ENCODE results near the gene UBE3C.

Gene UBE3C

DNA sequence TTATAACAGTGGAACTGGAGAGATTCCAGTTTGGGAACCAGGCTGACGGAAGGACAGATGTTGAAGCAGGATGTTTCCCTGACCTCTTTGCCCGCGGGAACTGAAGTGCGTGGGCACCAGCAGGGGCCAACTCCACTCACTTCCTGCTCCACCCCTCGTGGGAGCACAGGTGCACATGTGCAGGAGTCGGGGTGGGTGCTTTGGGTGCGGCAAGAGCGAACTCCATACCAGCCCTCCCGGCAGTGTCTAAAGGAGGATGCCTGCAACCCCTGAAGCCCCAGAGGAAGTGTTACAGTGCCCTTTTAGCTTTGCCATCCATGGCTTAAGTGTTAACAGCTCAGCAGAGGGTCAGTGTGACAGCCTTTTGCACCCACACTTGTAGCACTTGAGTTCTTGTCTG lies 27.4 kb upstream of the UBE3C start:
- no peak overlapping the region for H3K4me3 ChIP-seq (replicated peaks; ENCODE audit: low read depth, low read length)
- TF ChIP-seq, protein P1, sequence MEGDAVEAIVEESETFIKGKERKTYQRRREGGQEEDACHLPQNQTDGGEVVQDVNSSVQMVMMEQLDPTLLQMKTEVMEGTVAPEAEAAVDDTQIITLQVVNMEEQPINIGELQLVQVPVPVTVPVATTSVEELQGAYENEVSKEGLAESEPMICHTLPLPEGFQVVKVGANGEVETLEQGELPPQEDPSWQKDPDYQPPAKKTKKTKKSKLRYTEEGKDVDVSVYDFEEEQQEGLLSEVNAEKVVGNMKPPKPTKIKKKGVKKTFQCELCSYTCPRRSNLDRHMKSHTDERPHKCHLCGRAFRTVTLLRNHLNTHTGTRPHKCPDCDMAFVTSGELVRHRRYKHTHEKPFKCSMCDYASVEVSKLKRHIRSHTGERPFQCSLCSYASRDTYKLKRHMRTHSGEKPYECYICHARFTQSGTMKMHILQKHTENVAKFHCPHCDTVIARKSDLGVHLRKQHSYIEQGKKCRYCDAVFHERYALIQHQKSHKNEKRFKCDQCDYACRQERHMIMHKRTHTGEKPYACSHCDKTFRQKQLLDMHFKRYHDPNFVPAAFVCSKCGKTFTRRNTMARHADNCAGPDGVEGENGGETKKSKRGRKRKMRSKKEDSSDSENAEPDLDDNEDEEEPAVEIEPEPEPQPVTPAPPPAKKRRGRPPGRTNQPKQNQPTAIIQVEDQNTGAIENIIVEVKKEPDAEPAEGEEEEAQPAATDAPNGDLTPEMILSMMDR (IDR thresholded peaks at IDR 0.05; ENCODE audit: low read depth, low read length, missing control alignments), result no peak
- DNase-seq (ENCODE audit: extremely low read depth, low read depth), result no peak

DNA sequence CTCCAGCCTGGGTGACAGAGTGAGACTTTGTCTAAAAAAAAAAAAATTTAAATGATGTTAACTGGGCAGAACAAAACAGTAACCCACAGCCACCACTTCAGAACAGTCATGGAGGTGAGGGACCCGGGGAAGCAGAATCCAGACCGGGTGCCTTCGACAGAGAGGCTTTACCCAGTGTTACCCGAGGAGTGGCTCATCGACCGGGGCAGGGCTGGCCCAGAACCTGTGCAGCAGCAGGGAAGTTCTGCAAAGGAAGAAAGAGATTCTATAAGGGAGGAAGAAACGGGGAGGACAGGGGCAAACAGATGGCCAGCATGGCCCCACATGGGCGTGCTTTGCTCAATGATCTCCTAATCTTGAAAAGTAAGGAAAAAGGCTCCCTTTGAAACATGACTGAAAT lies 26.0 kb upstream of the UBE3C start:
- TF ChIP-seq, protein P1 (IDR thresholded peaks at IDR 0.05; ENCODE audit: low read depth, low read length, missing control alignments), result no peak
- no peak for DNase-seq (ENCODE audit: extremely low read depth, low read depth)
- no peak overlapping the region for H3K4me3 ChIP-seq (replicated peaks; ENCODE audit: low read depth, low read length)

GRCh38 chr7:157113607-157114006 lies 25.1 kb upstream of the UBE3C start:
- TF ChIP-seq, protein P1 (IDR thresholded peaks at IDR 0.05; ENCODE audit: low read depth, low read length, missing control alignments), result no peak
- H3K4me3 ChIP-seq (replicated peaks; ENCODE audit: low read depth, low read length), result no peak overlapping the region
- no peak for DNase-seq (ENCODE audit: extremely low read depth, low read depth)

DNA sequence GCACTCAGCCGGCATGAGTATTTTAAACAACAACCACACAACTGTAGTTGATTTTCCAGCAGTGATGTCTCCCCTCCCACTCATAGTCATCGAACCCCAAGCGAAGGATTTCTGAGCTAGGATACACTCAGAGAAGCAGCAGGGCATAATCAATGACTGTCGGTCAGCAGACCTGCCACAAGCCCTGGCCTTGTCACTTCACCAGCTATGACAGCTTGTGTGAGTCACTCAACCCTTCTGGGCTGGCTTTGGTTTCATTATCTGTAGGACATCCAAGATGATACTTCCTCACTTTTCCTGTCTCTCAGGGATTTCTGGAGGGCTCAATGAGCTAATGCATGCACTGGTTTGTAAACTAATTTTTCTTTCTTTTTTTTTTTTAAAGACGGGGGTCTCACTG lies 22.0 kb upstream of the UBE3C start:
- TF ChIP-seq, protein P1 (IDR thresholded peaks at IDR 0.05; ENCODE audit: low read depth, low read length, missing control alignments), result no peak
- no peak for DNase-seq (ENCODE audit: extremely low read depth, low read depth)
- H3K4me3 ChIP-seq (replicated peaks; ENCODE audit: low read depth, low read length), result no peak overlapping the region

GRCh38 chr7:157117796-157118195 lies 20.9 kb upstream of the UBE3C start:
- no peak overlapping the region for H3K4me3 ChIP-seq (replicated peaks; ENCODE audit: low read depth, low read length)
- TF ChIP-seq, protein P1 (IDR thresholded peaks at IDR 0.05; ENCODE audit: low read depth, low read length, missing control alignments), result no peak
- DNase-seq (ENCODE audit: extremely low read depth, low read depth), result no peak

DNA sequence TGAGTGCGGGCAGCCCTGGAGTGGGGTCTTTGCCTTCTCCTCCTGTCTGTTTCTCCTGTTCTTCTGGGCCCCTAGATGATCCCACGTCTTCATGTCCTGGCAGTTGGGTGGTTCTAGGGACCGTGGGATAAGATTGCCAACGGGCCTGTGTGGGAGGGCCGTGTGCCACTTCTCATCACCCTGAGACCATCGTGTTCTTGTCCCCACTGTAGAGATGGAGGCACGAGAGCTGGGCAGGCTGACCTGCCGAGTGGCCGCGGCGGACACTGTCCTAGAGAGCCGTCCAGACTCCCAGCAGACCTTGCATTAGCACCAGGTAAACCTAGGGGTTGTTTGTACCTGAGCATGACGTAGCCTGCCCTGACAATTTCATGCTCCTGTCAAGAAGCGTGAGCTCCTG lies 18.5 kb upstream of the UBE3C start:
- H3K4me3 ChIP-seq (replicated peaks; ENCODE audit: low read depth, low read length), result no peak overlapping the region
- TF ChIP-seq, protein P1 (IDR thresholded peaks at IDR 0.05; ENCODE audit: low read depth, low read length, missing control alignments), result no peak
- no peak for DNase-seq (ENCODE audit: extremely low read depth, low read depth)

DNA sequence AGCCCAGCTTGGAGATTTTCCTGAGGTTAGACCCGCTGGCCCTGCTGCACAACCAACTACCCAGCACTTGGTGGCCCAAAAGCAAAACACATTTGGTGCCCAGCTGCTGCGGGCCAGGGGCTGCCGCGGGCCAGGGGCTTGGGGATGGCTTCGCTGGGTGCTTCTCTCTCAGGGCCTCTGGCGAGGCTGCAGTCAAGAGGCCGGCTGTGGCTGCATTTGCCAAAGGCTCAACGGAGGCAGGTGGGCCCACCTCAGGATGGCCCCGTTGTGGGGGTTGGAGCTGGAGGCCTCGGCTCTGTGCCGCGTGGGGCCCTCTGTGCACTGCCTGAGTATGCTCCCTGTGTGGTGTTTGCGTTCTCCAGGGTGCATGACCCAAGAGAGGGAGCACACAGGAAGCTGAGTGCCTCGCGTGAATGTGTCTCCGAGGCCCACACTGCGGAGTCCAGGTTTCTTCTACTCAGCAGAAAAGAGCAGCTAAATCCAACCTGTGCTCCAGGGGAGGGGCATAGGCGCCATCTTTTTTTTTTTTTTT lies 17.5 kb upstream of the UBE3C start:
- DNase-seq (ENCODE audit: extremely low read depth, low read depth), result no peak
- H3K4me3 ChIP-seq (replicated peaks; ENCODE audit: low read depth, low read length), result no peak overlapping the region
- TF ChIP-seq, protein P1 (IDR thresholded peaks at IDR 0.05; ENCODE audit: low read depth, low read length, missing control alignments), result no peak
